ENCODE measurements around the gene CREB3L2. TPM values are rescaled to one million over a fixed set of nuclear protein-coding genes. Genes with fewer than 3 reads are reported as not detected.

Gene CREB3L2
- total and polyA plus RNA-seq, 11 donors, result 4.0 to 40.6 (median 21.8) TPM

- H3K27ac ChIP-seq, result peak overlapping the region in 10 of 12 donors; percentile 27 to 87 (median 48)
- ATAC-seq (peak in 1 of 4 donors; percentile 17), DNase-seq (no peak)
- intact Hi-C loops (cut with DNase I), result loop anchor here in 5 of 10 donors (5.0 to 10.0 kb wide), 6 partner anchors 33 to 58 kb away; partner anchors contain the start of gene CREB3L2 (in 1 of the 5)
- no peaks in the 10 kb centered on the region for H3K27me3 ChIP-seq
- TF ChIP-seq POLR2A (IDR thresholded peaks at IDR 0.05) (no peak), CTCF (IDR thresholded peaks at IDR 0.05) (no peak)
- no peaks in the 10 kb centered on the region for H3K36me3 ChIP-seq
- H3K9me3 ChIP-seq, result no peaks in the 10 kb centered on the region
- 78 to 88% (median 81%) methylated on average over 6 of the region's 6 CpGs for WGBS, 4 donors
- H3K4me1 ChIP-seq, result peaks cover 0 to 64% (median 46%) of the 10 kb centered on the region in 12 donors
- no peak overlapping the region for H3K4me3 ChIP-seq
Observed at GRCh38 chr7:137944168-137944567, 57.7 kb downstream of the CREB3L2 start.

GRCh38 chr7:137943132-137943551 is 58.7 kb downstream of the CREB3L2 start:
- no peaks in the 10 kb centered on the region for H3K27me3 ChIP-seq
- H3K4me3 ChIP-seq, result no peak overlapping the region
- no peaks in the 10 kb centered on the region for H3K9me3 ChIP-seq
- H3K36me3 ChIP-seq, result no peaks in the 10 kb centered on the region
- TF ChIP-seq POLR2A (IDR thresholded peaks at IDR 0.05) (no peak), CTCF (IDR thresholded peaks at IDR 0.05) (no peak)
- H3K4me1 ChIP-seq, result peaks cover 0 to 54% (median 36%) of the 10 kb centered on the region in 12 donors
- H3K27ac ChIP-seq, result peak overlapping the region; percentile 25 to 87 (median 64)
- intact Hi-C loops (cut with DNase I), result loop anchor here in 5 of 10 donors (5.0 to 10.0 kb wide), 6 partner anchors 34 to 59 kb away; partner anchors contain the start of gene CREB3L2 (in 1 of the 5)
- ATAC-seq, result peak; percentile 79 to 93 (median 88)
- peak in 4 of 5 donors; percentile 49 to 64 (median 57) for DNase-seq
- 65 to 91% (median 75%) methylated on average over 2 of the region's 2 CpGs for WGBS, 4 donors

GRCh38 chr7:137942484-137943115 is 59.3 kb downstream of the CREB3L2 start:
- 54 to 62% (median 57%) methylated on average over 4 of the region's 4 CpGs for WGBS, 4 donors
- H3K36me3 ChIP-seq, result no peaks in the 10 kb centered on the region
- no peak for TF ChIP-seq POLR2A (IDR thresholded peaks at IDR 0.05)
- TF ChIP-seq CTCF (IDR thresholded peaks at IDR 0.05), result no peak
- intact Hi-C loops (cut with DNase I), result loop anchor here in 5 of 10 donors (5.0 to 10.0 kb wide), 6 partner anchors 35 to 60 kb away; partner anchors contain the start of gene CREB3L2 (in 1 of the 5)
- DNase-seq, result no peak
- no peaks in the 10 kb centered on the region for H3K9me3 ChIP-seq
- ATAC-seq, result peak in 1 of 4 donors; percentile 45
- H3K4me1 ChIP-seq, result peaks cover 0 to 50% (median 34%) of the 10 kb centered on the region in 12 donors
- H3K27ac ChIP-seq, result peak overlapping the region; percentile 20 to 79 (median 64)
- no peak overlapping the region for H3K4me3 ChIP-seq
- H3K27me3 ChIP-seq, result no peaks in the 10 kb centered on the region
